Calu3 (cell line): ENCODE data around the gene CD300LD. TPM values are rescaled to one million over a fixed set of nuclear protein-coding genes. Genes with fewer than 3 reads are reported as not detected.

Source experiments
- BruUV-seq: library from RNA; stranded (reverse); fragments of 400-500 nt; replicated peaks from 2 replicates; lab custom pipeline; 2021; lab: Mats Ljungman, UMichigan
- CTCF ChIA-PET: fragments of 300-600 bp; sonication (Branson Sonifier 250); formaldehyde crosslinking; loops from one replicate; lab custom pipeline; 2022; ENCODE audit warnings: antibody characterized with exemption; lab: Charles Lee
- DNase-seq: peaks from one replicate; pipeline ENCODE4 v3.0.0; 2022
- H3K27ac Mint-ChIP-seq: one replicate; pipeline ENCODE4 v1.8.0; 2022; ENCODE audit warnings: mixed read lengths; ENCODE audit not compliant: unreplicated experiment
- H3K27me3 Mint-ChIP-seq: one replicate; pipeline ENCODE4 v1.8.0; 2022; ENCODE audit warnings: mixed read lengths; ENCODE audit not compliant: unreplicated experiment
- H3K36me3 Mint-ChIP-seq: one replicate; pipeline ENCODE4 v1.8.0; 2022; ENCODE audit warnings: mild to moderate bottlenecking, moderate library complexity, mixed read lengths; ENCODE audit not compliant: insufficient read depth, unreplicated experiment
- H3K4me1 Mint-ChIP-seq: one replicate; pipeline ENCODE4 v1.8.0; 2022; ENCODE audit warnings: mild to moderate bottlenecking, low read depth, mixed read lengths; ENCODE audit not compliant: unreplicated experiment
- H3K4me3 Mint-ChIP-seq: one replicate; pipeline ENCODE4 v1.8.0; 2022; ENCODE audit warnings: mild to moderate bottlenecking, low read depth, moderate library complexity, mixed read lengths; ENCODE audit not compliant: unreplicated experiment
- H3K9me3 Mint-ChIP-seq: one replicate; pipeline ENCODE4 v1.8.0; 2022; ENCODE audit warnings: low read depth, mixed read lengths; ENCODE audit not compliant: unreplicated experiment
- intact Hi-C: fragments of 100-400 bp; cut with micrococcal nuclease; formaldehyde crosslinking; loops from one replicate; pipeline ENCODE4 v1.10.0; 2022; ENCODE audit not compliant: unreplicated experiment
- total RNA-seq: library from RNA; stranded (reverse); gene quantifications from 2 replicates; pipeline ENCODE4 v1.2.3, GENCODE V29; 2022
- TF ChIP-seq, protein P1 (sequence below): fragments of 200-600 bp; IDR thresholded peaks from one replicate; pipeline ENCODE4 v1.8.0; 2022; ENCODE audit warnings: antibody characterized with exemption; ENCODE audit not compliant: unreplicated experiment

The CD300LD gene
- total RNA-seq, 1 experiment from 2014 or later = not detected

DNA sequence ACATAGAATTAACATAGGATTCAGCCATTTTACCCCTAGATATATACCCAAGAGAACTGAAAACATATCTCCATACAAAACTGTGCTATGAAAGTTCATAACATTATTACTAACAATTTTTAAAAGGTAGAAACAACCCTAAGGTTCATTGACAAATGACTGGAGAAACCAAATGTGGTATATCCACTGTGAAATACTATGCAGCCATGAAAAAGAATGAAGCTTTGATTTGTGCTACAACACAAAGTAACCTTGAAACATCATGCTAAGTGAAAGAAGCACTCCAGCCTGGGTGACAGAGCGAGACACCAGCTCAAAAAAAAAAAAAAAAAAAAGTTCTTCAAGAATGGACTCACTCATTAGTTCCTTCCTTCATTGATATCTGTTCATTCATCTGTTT, 580 bp downstream of the CD300LD start:
- BruUV-seq = no TSS peak
- Mint-ChIP-seq H3K9me3 (no peaks in the 10 kb centered on the region), H3K4me3 (no peak overlapping the region)

DNA sequence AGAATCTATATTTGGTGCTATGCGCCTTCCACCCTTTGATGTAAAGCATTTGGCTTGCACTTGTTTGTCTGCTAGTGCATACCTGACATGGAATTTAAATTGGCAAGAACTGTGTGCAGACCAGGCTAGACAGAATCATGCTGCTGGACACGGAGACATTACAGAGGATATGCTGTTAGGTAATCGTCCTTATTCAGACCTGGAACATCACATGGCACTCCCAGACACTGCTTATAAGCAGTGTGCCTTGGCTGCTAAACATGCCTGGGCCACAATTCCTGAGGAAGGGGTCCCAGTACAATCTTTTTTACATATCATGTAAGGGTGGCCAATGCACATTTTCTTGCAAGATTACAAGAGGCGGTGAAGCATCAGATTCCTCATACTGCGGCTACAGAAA, 6.4 kb downstream of the CD300LD start:
- CTCF ChIA-PET = no interaction called here
- H3K9me3 Mint-ChIP-seq = no peaks in the 10 kb centered on the region
- peaks cover 84% of the 10 kb centered on the region for H3K27me3 Mint-ChIP-seq
- TF ChIP-seq, protein P1, sequence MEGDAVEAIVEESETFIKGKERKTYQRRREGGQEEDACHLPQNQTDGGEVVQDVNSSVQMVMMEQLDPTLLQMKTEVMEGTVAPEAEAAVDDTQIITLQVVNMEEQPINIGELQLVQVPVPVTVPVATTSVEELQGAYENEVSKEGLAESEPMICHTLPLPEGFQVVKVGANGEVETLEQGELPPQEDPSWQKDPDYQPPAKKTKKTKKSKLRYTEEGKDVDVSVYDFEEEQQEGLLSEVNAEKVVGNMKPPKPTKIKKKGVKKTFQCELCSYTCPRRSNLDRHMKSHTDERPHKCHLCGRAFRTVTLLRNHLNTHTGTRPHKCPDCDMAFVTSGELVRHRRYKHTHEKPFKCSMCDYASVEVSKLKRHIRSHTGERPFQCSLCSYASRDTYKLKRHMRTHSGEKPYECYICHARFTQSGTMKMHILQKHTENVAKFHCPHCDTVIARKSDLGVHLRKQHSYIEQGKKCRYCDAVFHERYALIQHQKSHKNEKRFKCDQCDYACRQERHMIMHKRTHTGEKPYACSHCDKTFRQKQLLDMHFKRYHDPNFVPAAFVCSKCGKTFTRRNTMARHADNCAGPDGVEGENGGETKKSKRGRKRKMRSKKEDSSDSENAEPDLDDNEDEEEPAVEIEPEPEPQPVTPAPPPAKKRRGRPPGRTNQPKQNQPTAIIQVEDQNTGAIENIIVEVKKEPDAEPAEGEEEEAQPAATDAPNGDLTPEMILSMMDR = no peak
- no TSS peak for BruUV-seq
- intact Hi-C loops = no loop called here
- H3K4me3 Mint-ChIP-seq = no peak overlapping the region
- DNase-seq = no peak
- H3K27ac Mint-ChIP-seq = no peak overlapping the region
- peaks cover 9% of the 10 kb centered on the region for H3K4me1 Mint-ChIP-seq
- no peaks in the 10 kb centered on the region for H3K36me3 Mint-ChIP-seq

More for the DNA sequence above, 580 bp downstream of the CD300LD start:
- peaks cover 88% of the 10 kb centered on the region for H3K27me3 Mint-ChIP-seq
- no peaks in the 10 kb centered on the region for H3K4me1 Mint-ChIP-seq
- intact Hi-C loops = no loop called here
- no peak for DNase-seq
- CTCF ChIA-PET = interaction anchor here (0.6 to 0.7 kb wide), 2 partner anchors 22 to 538 kb away, joined by 3 to 4 read pairs; no protein-coding TSS in a partner anchor
- TF ChIP-seq, protein P1 = no peak
- no peaks in the 10 kb centered on the region for H3K36me3 Mint-ChIP-seq
- no peak overlapping the region for H3K27ac Mint-ChIP-seq

DNA sequence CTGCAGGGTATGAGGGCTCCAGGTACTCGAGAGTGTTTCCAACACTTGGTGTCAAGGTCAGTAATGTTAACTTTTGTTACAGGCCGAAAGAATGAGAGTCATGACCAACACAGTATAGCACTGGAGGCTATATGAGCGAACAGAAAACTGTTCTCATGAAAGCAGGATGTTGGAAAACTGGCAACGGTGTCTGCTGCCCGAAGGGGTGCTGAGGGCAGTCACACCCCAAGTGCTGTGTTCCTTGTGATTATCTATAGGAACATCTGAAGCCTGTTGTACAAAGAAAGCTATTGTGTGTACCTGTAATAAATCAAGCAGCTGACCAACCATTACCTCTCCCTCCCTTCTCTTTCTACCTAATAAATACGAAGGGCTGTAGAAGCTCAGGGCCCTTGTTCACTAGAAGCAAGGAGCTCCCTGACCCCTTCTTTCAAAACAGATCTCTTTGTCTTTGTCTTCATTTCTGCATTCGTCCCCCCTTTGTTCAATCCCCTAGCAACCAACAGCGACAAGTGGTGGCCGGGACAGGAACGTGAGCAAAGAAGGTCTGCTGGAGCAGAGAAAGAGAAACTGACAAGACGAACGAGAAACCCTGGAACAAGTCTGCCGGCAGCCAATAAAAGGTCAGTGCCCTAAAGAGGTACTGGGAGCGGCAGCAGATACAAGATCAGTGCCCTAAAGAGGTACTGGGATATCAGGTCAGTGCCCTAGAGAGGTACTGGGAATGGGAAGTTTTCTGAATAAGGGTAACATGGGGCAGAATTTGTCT, 7.6 kb downstream of the CD300LD start:
- Mint-ChIP-seq H3K27ac (no peak overlapping the region), H3K27me3 (peaks cover 82% of the 10 kb centered on the region), H3K9me3 (no peaks in the 10 kb centered on the region), H3K4me3 (no peak overlapping the region), H3K4me1 (peaks cover 9% of the 10 kb centered on the region), H3K36me3 (no peaks in the 10 kb centered on the region)
- TF ChIP-seq, protein P1 = no peak
- DNase-seq = no peak
- intact Hi-C loops = no loop called here
- no TSS peak for BruUV-seq
- CTCF ChIA-PET = no interaction called here

DNA sequence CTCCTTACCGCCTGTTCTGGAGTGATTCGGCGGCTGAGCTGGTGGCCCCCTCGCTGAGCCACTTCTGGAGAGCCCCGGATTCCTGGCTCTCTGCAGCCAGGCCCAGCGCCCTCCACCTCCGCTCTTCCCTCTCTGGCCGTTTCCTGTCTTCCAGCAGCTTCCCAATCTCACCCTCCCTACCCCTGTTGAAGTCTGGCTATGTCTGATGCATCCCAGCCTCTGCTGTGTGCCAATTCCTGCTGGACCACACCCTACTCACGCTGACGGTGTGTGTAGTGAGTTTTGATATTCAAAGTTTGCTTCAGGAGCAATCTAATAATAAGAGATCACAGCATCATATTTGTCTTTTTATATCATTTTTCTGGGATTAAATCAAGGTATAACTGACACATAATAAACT, 9.4 kb downstream of the CD300LD start:
- TF ChIP-seq, protein P1 = no peak
- no peaks in the 10 kb centered on the region for H3K36me3 Mint-ChIP-seq
- H3K27ac Mint-ChIP-seq = no peak overlapping the region
- BruUV-seq = no TSS peak
- peaks cover 9% of the 10 kb centered on the region for H3K4me1 Mint-ChIP-seq
- peaks cover 82% of the 10 kb centered on the region for H3K27me3 Mint-ChIP-seq
- H3K4me3 Mint-ChIP-seq = no peak overlapping the region
- no peaks in the 10 kb centered on the region for H3K9me3 Mint-ChIP-seq
- intact Hi-C loops = no loop called here
- CTCF ChIA-PET = no interaction called here
- no peak for DNase-seq
